Endothelial cell of umbilical vein (primary cell): ENCODE results near the gene PTTG1IP.

Source experiments
- CTCF ChIP-seq, 2 donors: IDR thresholded peaks; 1 replicate in 1 of 2; 2 replicates in 1 of 2; pipeline ENCODE4 v1.5.1; 2011; ENCODE audit warnings: low read length in 2 of 2, mild to moderate bottlenecking in 2 of 2, moderate library complexity in 2 of 2, control low read depth in 1 of 2, inconsistent platforms in 1 of 2, low read depth in 1 of 2; ENCODE audit not compliant: insufficient read depth in 1 of 2; ENCODE audit errors: extremely low read depth in 1 of 2
- POLR2A ChIP-seq: IDR thresholded peaks from 2 replicates; pipeline ENCODE4 v1.6.1; 2012; ENCODE audit warnings: low read depth, mild to moderate bottlenecking, control low read depth, low read length

DNA sequence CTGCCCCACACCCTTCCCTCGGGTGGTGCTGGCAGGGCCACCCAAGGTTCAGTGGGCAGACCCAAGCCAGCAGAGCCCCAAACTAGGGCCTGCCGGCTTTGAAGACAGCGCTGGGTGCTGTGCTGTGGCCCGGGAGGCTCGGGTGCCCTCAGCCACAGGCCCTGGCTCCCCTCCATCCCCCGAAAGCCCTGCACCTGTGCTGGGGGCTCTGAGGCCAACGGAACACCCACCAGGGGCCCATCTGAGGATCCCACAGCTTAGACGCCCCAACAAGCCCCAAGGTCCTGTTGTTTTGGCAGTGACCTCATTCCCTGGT lies 38.6 kb upstream of the PTTG1IP start:
- TF ChIP-seq CTCF (IDR thresholded peaks at IDR 0.05; ENCODE audit: extremely low read depth in 1 of 2, insufficient read depth in 1 of 2, low read depth in 1 of 2, low read length in 2 of 2) = no peak
- no peak for TF ChIP-seq POLR2A
